Measurements from ENCODE around the gene F11R.
A peak's percentile ranks its signal among the peaks of the same experiment; 100 is the strongest.
"Not testable (repeated sequence)": the region's sequence is repeated elsewhere in the genome, so short reads cannot be mapped to it uniquely, and the experiment has no call there.

F11R gene

DNA sequence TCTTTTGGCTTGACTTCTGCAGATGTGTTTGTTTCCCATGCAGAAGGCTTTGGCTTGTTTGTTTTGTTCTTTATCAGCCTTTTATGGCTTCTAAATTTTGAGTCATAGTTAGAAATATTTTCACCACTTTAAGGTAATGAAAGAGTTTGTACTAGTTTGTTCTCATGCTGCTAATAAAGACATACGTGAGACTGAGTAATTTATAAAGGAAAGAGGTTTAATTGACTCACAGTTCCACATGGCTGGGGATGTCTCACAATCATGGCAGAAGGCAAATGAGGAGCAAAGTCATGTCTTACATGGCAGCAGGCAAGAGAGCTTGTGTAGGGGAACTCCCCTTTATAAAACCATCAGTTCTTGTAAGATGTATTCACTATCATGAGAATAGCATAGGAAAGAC lies 6.0 kb upstream of the F11R start:
- H3K4me1 Mint-ChIP-seq = peaks cover 33% of the 10 kb centered on the region
- DNase-seq, H3K4me3 Mint-ChIP-seq, H3K27ac Mint-ChIP-seq, H3K27me3 Mint-ChIP-seq, H3K9me3 Mint-ChIP-seq: not testable (repeated sequence)
- ATAC-seq = peak; percentile 61

GRCh38 chr1:161022432-161022831 lies 1.5 kb upstream of the F11R start:
- DNase-seq, H3K27me3 Mint-ChIP-seq, ATAC-seq, H3K9me3 Mint-ChIP-seq: not testable (repeated sequence)
- peak overlapping the region in 1 of 2 donors; percentile 8 for H3K27ac Mint-ChIP-seq
- peaks cover 64% of the 10 kb centered on the region for H3K4me1 Mint-ChIP-seq
- H3K4me3 Mint-ChIP-seq = peak overlapping the region in 1 of 2 donors; percentile 38

GRCh38 chr1:161021970-161022353 lies 1.0 kb upstream of the F11R start:
- Mint-ChIP-seq H3K4me1 (peaks cover 64% of the 10 kb centered on the region), H3K27ac (no peak overlapping the region), H3K27me3 (no peaks in the 10 kb centered on the region), H3K9me3 (peaks cover 0 to 4% of the 10 kb centered on the region in 2 donors), H3K4me3 (peak overlapping the region; percentile 92 to 94)
- ATAC-seq (no peak), DNase-seq (no peak)

GRCh38 chr1:161021165-161021969 lies 415 bp upstream of the F11R start:
- peak; percentile 74 to 83 for DNase-seq
- Mint-ChIP-seq H3K27me3 (no peaks in the 10 kb centered on the region), H3K27ac (peak overlapping the region; percentile 89 to 94), H3K9me3 (no peaks in the 10 kb centered on the region), H3K4me1 (peaks cover 64% of the 10 kb centered on the region), H3K4me3 (peak overlapping the region; percentile 92 to 94)
- ATAC-seq = peak; percentile 97

DNA sequence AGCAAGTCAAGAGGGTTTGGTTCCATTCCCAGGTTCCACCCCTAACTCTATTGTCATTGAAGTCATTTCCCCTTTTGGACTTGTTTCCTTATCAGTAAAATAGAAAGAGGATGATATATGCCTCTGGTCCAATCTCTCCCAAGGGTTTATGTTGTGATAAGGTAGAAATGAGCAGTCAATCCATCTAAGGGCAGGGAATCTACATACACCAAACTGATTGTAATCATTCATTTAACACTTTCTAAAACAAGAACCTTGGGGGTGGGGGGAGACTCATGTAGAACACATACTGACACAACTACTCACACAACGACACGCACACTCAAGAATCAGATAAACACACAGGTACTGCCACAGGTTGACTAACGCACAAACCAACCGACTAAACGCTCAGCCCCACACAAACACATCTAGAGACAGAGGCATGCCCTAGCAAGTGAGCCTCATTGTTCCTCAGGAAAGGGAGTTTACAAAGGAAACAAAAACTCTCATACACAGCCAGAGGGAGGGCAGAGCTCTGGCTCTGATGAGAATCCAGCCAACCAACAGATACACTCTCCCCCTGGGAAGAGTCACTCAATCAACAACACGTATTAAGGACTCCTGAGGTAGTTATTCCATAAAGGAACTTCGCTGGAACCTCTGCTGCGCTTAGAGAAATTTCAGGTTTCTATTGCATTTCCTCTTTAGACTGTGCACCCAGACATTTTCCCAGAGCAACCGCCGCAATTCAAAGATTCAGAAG lies 1.0 kb downstream of the F11R start:
- Mint-ChIP-seq H3K27me3 (no peaks in the 10 kb centered on the region), H3K4me3 (peak overlapping the region; percentile 92 to 94), H3K27ac (peak overlapping the region; percentile 46 to 84), H3K4me1 (peaks cover 58% of the 10 kb centered on the region), H3K9me3 (no peaks in the 10 kb centered on the region)
- DNase-seq (no peak), ATAC-seq (no peak)

GRCh38 chr1:161019111-161019660 lies 1.8 kb downstream of the F11R start:
- H3K27ac Mint-ChIP-seq, H3K9me3 Mint-ChIP-seq, ATAC-seq, H3K27me3 Mint-ChIP-seq, DNase-seq: not testable (repeated sequence)
- peaks cover 62% of the 10 kb centered on the region for H3K4me1 Mint-ChIP-seq
- H3K4me3 Mint-ChIP-seq = peak overlapping the region; percentile 27 to 94

GRCh38 chr1:161018631-161018930 lies 2.4 kb downstream of the F11R start:
- ATAC-seq = no peak
- Mint-ChIP-seq H3K27me3 (no peaks in the 10 kb centered on the region), H3K27ac (no peak overlapping the region), H3K4me1 (peaks cover 68% of the 10 kb centered on the region), H3K9me3 (no peaks in the 10 kb centered on the region), H3K4me3 (no peak overlapping the region)
- no peak for DNase-seq

GRCh38 chr1:161017756-161018630 lies 3.0 kb downstream of the F11R start:
- Mint-ChIP-seq H3K27me3 (no peaks in the 10 kb centered on the region), H3K9me3 (no peaks in the 10 kb centered on the region), H3K27ac (peak overlapping the region in 1 of 2 donors; percentile 86), H3K4me3 (no peak overlapping the region), H3K4me1 (peaks cover 73% of the 10 kb centered on the region)
- ATAC-seq (no peak), DNase-seq (no peak)

DNA sequence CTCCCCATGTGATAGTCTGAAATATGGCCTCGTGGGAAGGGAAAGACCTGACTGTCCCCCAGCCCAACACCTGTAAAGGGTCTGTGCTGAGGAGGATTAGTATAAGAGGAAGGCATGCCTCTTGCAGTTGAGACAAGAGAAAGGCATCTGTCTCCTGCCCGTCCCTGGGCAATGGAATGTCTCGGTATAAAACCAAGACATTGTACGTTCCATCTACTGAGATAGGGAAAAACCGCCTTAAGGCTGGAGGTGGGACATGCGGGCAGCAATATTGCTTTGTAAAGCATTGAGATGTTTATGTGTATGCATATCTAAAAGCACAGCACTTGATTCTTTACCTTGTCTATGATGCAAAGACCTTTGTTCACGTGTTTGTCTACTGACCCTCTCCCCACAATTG lies 3.8 kb downstream of the F11R start:
- not testable (repeated sequence) for ATAC-seq, H3K27me3 Mint-ChIP-seq, H3K9me3 Mint-ChIP-seq, H3K27ac Mint-ChIP-seq, DNase-seq, H3K4me3 Mint-ChIP-seq
- peaks cover 70% of the 10 kb centered on the region for H3K4me1 Mint-ChIP-seq

DNA sequence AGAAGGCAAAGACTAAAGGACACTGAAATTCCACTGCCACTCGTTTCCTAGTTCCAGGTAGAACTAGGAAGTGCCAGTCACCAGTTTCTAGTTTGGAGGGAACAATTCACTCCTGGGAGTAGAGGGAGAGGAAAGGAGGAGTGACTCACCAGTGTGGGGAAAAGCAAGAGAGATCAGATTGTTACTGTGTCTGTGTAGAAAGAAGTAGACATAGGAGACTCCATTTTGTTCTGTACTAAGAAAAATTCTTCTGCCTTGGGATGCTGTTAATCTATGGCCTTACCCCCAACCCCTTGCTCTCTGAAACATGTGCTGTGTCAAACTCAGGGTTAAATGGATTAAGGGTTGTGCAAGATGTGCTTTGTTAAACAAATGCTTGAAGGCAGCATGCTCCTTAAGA lies 4.3 kb downstream of the F11R start:
- not testable (repeated sequence) for H3K4me3 Mint-ChIP-seq, H3K27me3 Mint-ChIP-seq

GRCh38 chr1:161013488-161014230 lies 7.3 kb downstream of the F11R start:
- peaks cover 58% of the 10 kb centered on the region for H3K4me1 Mint-ChIP-seq
- H3K27ac Mint-ChIP-seq = peak overlapping the region; percentile 92 to 98
- peak; percentile 92 for ATAC-seq
- peak overlapping the region; percentile 77 to 80 for H3K4me3 Mint-ChIP-seq
- no peaks in the 10 kb centered on the region for H3K27me3 Mint-ChIP-seq
- H3K9me3 Mint-ChIP-seq = no peaks in the 10 kb centered on the region
- peak; percentile 44 to 77 for DNase-seq

More for the DNA sequence above, 4.3 kb downstream of the F11R start:
- H3K9me3 Mint-ChIP-seq, DNase-seq, ATAC-seq, H3K27ac Mint-ChIP-seq: not testable (repeated sequence)
- H3K4me1 Mint-ChIP-seq = peaks cover 70% of the 10 kb centered on the region

- no peaks in the 10 kb centered on the region for H3K9me3 Mint-ChIP-seq
- H3K27ac Mint-ChIP-seq = peak overlapping the region; percentile 92 to 98
- peak overlapping the region; percentile 77 to 80 for H3K4me3 Mint-ChIP-seq
- peak; percentile 62 for ATAC-seq
- no peak for DNase-seq
- H3K4me1 Mint-ChIP-seq = peaks cover 53% of the 10 kb centered on the region
- no peaks in the 10 kb centered on the region for H3K27me3 Mint-ChIP-seq
Observed at GRCh38 chr1:161013131-161013487, 7.8 kb downstream of the F11R start.

GRCh38 chr1:161012420-161012819 lies 8.5 kb downstream of the F11R start:
- DNase-seq (no peak), ATAC-seq (no peak)
- no peaks in the 10 kb centered on the region for H3K9me3 Mint-ChIP-seq
- H3K27ac Mint-ChIP-seq = peak overlapping the region; percentile 67 to 76
- peaks cover 46% of the 10 kb centered on the region for H3K4me1 Mint-ChIP-seq
- no peaks in the 10 kb centered on the region for H3K27me3 Mint-ChIP-seq
- peak overlapping the region in 1 of 2 donors; percentile 19 for H3K4me3 Mint-ChIP-seq

DNA sequence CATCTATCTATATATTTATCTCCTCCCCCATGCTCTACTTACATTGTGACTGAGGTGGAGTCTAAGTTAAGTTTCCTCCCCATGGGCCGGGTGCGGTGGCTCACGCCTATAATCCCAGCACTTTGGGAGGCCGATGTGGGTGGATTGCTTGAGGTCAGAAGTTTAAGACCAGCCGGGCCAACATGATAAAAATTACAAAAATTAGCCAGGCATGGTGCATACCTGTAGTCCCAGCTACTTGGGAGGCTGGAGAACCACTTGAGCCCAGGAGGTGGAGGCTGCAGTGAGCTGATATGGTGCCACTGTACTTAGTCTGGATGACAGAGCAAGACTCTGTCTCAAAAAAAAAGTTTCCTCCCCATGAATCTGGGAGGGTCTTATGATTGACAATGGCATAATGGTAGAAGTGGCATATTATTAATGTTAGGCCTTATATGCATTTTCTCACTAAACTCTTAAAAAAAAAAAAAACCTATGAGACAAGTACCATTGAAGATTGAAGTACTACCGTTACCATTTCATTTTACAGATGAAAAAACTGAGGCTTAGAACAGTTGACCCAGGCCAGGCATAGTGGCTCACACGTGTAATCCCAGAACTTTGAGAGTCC lies 11.2 kb downstream of the F11R start:
- DNase-seq (no peak), ATAC-seq (no peak)
- no peak overlapping the region for H3K27ac Mint-ChIP-seq
- H3K4me1 Mint-ChIP-seq = peaks cover 38% of the 10 kb centered on the region
- H3K4me3 Mint-ChIP-seq = no peak overlapping the region
- H3K9me3 Mint-ChIP-seq = no peaks in the 10 kb centered on the region
- no peaks in the 10 kb centered on the region for H3K27me3 Mint-ChIP-seq

Measured in stimulated activated naive CD8-positive, alpha-beta T cell treated with anti-CD3 and anti-CD28 coated beads, Interleukin-15, amount 100 ng/mL, for 72 hours (primary cell).